KMS-11 (cell line): ENCODE results near the gene TTC39A.

Source experiments
- H2AFZ ChIP-seq: fragments of 200-600 bp; sonication (generic); 2 replicates; pipeline ENCODE4 v1.6.1; 2016; ENCODE audit warnings: antibody characterized with exemption, mixed run types, low read depth
- H3K27ac ChIP-seq: fragments of 200-600 bp; sonication (generic); 2 replicates; pipeline ENCODE4 v1.6.1; 2016; ENCODE audit warnings: mild to moderate bottlenecking, mixed run types
- H3K27me3 ChIP-seq: fragments of 200-600 bp; sonication (generic); 2 replicates; pipeline ENCODE4 v1.6.1; 2017; ENCODE audit warnings: mild to moderate bottlenecking, low read depth, mixed run types, moderate library complexity; ENCODE audit not compliant: insufficient read depth
- H3K36me3 ChIP-seq: fragments of 200-600 bp; sonication (generic); 2 replicates; pipeline ENCODE4 v1.6.1; 2017; ENCODE audit warnings: mild to moderate bottlenecking, mixed run types; ENCODE audit not compliant: insufficient read depth
- H3K4me1 ChIP-seq: fragments of 200-600 bp; sonication (generic); 2 replicates; pipeline ENCODE4 v1.6.1; 2016; ENCODE audit warnings: mild to moderate bottlenecking, low read depth, mixed run types; ENCODE audit not compliant: poor library complexity, severe bottlenecking
- H3K4me2 ChIP-seq: fragments of 200-600 bp; sonication (generic); 2 replicates; pipeline ENCODE4 v1.7.0; 2016; ENCODE audit warnings: mild to moderate bottlenecking, mixed run types
- H3K4me3 ChIP-seq: fragments of 200-600 bp; sonication (generic); IDR thresholded peaks from 2 replicates; pipeline ENCODE4 v1.6.1; 2017; ENCODE audit warnings: low read depth, low read length, mixed read lengths; ENCODE audit not compliant: insufficient read depth
- H3K79me2 ChIP-seq: fragments of 200-600 bp; sonication (generic); 2 replicates; pipeline ENCODE4 v1.6.1; 2016; ENCODE audit warnings: low read depth, mixed run types; ENCODE audit not compliant: insufficient read depth
- H3K9ac ChIP-seq: fragments of 200-600 bp; sonication (generic); 2 replicates; pipeline ENCODE4 v1.6.1; 2016; ENCODE audit warnings: mild to moderate bottlenecking, mixed run types
- H4K20me1 ChIP-seq: fragments of 200-600 bp; sonication (generic); 2 replicates; pipeline ENCODE4 v1.6.1; 2016; ENCODE audit warnings: mild to moderate bottlenecking, mixed run types; ENCODE audit not compliant: insufficient read depth
- CTCF ChIP-seq: fragments of 200-600 bp; sonication (generic); conservative IDR thresholded peaks from 2 replicates; pipeline ENCODE4 v1.6.1; 2017; ENCODE audit warnings: low read depth, mild to moderate bottlenecking, antibody characterized with exemption, low read length, moderate library complexity, mixed read lengths

TTC39A gene

GRCh38 chr1:51295926-51296325 is 34.4 kb downstream of the TTC39A start:
- Histone ChIP-seq H3K27me3 (no peaks in the 10 kb centered on the region), H2AFZ (no peak overlapping the region), H3K9ac (no peak overlapping the region), H3K4me1 (no peaks in the 10 kb centered on the region), H3K79me2 (no peaks in the 10 kb centered on the region), H3K4me2 (no peak overlapping the region), H3K36me3 (no peaks in the 10 kb centered on the region), H3K27ac (no peak overlapping the region), H3K4me3 (no peak overlapping the region), H4K20me1 (no peaks in the 10 kb centered on the region)
- TF ChIP-seq CTCF = no peak

- no peak overlapping the region for H2AFZ ChIP-seq
- TF ChIP-seq CTCF = no peak
- H3K27me3 ChIP-seq = no peaks in the 10 kb centered on the region
- no peak overlapping the region for H3K4me3 ChIP-seq
- H3K36me3 ChIP-seq = no peaks in the 10 kb centered on the region
- no peaks in the 10 kb centered on the region for H3K4me1 ChIP-seq
- H4K20me1 ChIP-seq = no peaks in the 10 kb centered on the region
- H3K79me2 ChIP-seq = no peaks in the 10 kb centered on the region
- H3K27ac ChIP-seq = no peak overlapping the region
- no peak overlapping the region for H3K9ac ChIP-seq
- H3K4me2 ChIP-seq = no peak overlapping the region
Measured at GRCh38 chr1:51294566-51295184, 35.7 kb downstream of the TTC39A start.

- no peaks in the 10 kb centered on the region for H3K27me3 ChIP-seq
- no peak overlapping the region for H3K27ac ChIP-seq
- no peak overlapping the region for H3K9ac ChIP-seq
- H3K4me3 ChIP-seq = no peak overlapping the region
- TF ChIP-seq CTCF = no peak
- no peak overlapping the region for H2AFZ ChIP-seq
- no peaks in the 10 kb centered on the region for H3K36me3 ChIP-seq
- no peak overlapping the region for H3K4me2 ChIP-seq
- no peaks in the 10 kb centered on the region for H3K4me1 ChIP-seq
- H4K20me1 ChIP-seq = no peaks in the 10 kb centered on the region
- H3K79me2 ChIP-seq = no peaks in the 10 kb centered on the region
Measured at GRCh38 chr1:51293898-51294515, 36.4 kb downstream of the TTC39A start.

GRCh38 chr1:51290489-51290847 is 39.9 kb downstream of the TTC39A start:
- H3K27ac ChIP-seq = no peak overlapping the region
- no peaks in the 10 kb centered on the region for H3K36me3 ChIP-seq
- H2AFZ ChIP-seq = no peak overlapping the region
- no peaks in the 10 kb centered on the region for H3K4me1 ChIP-seq
- TF ChIP-seq CTCF = no peak
- no peaks in the 10 kb centered on the region for H3K79me2 ChIP-seq
- no peaks in the 10 kb centered on the region for H3K27me3 ChIP-seq
- H3K4me3 ChIP-seq = no peak overlapping the region
- no peaks in the 10 kb centered on the region for H4K20me1 ChIP-seq
- no peak overlapping the region for H3K4me2 ChIP-seq
- no peak overlapping the region for H3K9ac ChIP-seq
